Uterus (tissue), 4 donors: ENCODE results near the gene SLC12A5. TPM values are rescaled to one million over a fixed set of nuclear protein-coding genes. Genes with fewer than 3 reads are reported as not detected.

Experiments
- DNase-seq, 2 donors: peaks; one replicate each; pipeline ENCODE4 v3.0.0-alpha.2; 2019 to 2020
- H3K27ac ChIP-seq, 2 donors: fragments of 200-600 bp; sonication (generic); 1 replicate in 1 of 2; 2 replicates in 1 of 2; pipeline ENCODE4 v1.5.1; 2016 to 2018
- H3K27me3 ChIP-seq, 2 donors: fragments of 200-600 bp; sonication (generic); one replicate each; pipeline ENCODE4 v1.5.1; 2018 to 2019; ENCODE audit warnings: control low read depth in 1 of 2
- H3K36me3 ChIP-seq, 2 donors: fragments of 200-600 bp; sonication (generic); one replicate each; pipeline ENCODE4 v1.5.1; 2019; ENCODE audit warnings: control low read depth in 1 of 2
- H3K4me1 ChIP-seq, 2 donors: fragments of 200-600 bp; sonication (generic); one replicate each; pipeline ENCODE4 v1.5.1; 2018 to 2019; ENCODE audit warnings: control low read depth in 1 of 2
- H3K4me3 ChIP-seq, 2 donors: fragments of 200-600 bp; sonication (generic); 1 replicate in 1 of 2; 2 replicates in 1 of 2; pipeline ENCODE4 v1.5.1; 2018 to 2019; ENCODE audit warnings: mild to moderate bottlenecking in 1 of 2
- H3K9me3 ChIP-seq, 2 donors: fragments of 200-600 bp; sonication (generic); one replicate each; pipeline ENCODE4 v1.5.1; 2019; ENCODE audit warnings: control low read depth in 1 of 2
- POLR2A ChIP-seq, 2 donors: fragments of 450-650 bp; IDR thresholded peaks; one replicate each; pipeline ENCODE4 v1.6.1; 2016; ENCODE audit warnings: antibody characterized with exemption in 2 of 2, mild to moderate bottlenecking in 1 of 2, moderate library complexity in 1 of 2
- intact Hi-C: fragments of 100-400 bp; cut with DNase I; formaldehyde crosslinking; loops from one replicate; pipeline ENCODE4 v1.15.1; 2023; ENCODE audit warnings: low total_unique reads
- total RNA-seq, 4 donors: library from RNA; depleted of rRNA in 3 of 4; stranded (reverse); fragments of >200 nt in 3 of 4; gene quantifications; one replicate each; pipeline versions ENCODE4 v1.1.0 to v1.2.4, GENCODE V29; 2014 to 2023
- TF ChIP-seq, protein P1 (sequence below), 4 experiments: fragments of 200-600 bp in 2 of 4; fragments of 450-650 bp in 2 of 4; sonication (generic) in 2 of 4; IDR thresholded peaks; one replicate each; pipeline ENCODE4 v1.5.1; 2016 to 2019; ENCODE audit warnings: antibody characterized with exemption in 4 of 4, mild to moderate bottlenecking in 2 of 4, moderate library complexity in 1 of 4
- donor health status: DM: yes; HTN: yes; CAD: no.

The SLC12A5 gene
- total RNA-seq, 4 donors from 2014 or later: 0.35 TPM; not detected in 3

DNA sequence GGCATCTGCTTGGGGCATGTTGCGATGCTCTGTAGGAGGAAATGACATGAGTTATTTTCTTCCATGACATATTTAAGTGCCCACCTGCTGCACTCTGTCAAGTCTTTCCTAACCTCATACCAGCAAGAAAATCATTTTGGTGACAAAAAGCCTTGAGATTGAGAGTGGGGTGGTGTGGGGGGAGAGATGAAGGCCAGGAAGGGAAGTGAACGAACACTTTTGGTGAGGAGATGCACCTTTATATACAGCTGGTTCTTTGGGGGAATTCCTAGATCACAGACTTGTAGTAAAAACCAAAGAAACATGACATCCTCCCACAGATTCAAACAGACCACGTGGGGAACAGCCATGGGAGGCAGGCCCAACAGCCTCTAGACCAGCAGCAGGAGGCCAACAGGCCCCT is 34.6 kb downstream of the SLC12A5 start:
- Histone ChIP-seq H3K36me3 (no peaks in the 10 kb centered on the region), H3K4me3 (no peak overlapping the region), H3K27ac (no peak overlapping the region), H3K4me1 (peaks cover 0 to 2% of the 10 kb centered on the region in 2 donors), H3K9me3 (no peaks in the 10 kb centered on the region), H3K27me3 (no peaks in the 10 kb centered on the region)
- TF ChIP-seq POLR2A (IDR thresholded peaks at IDR 0.05): no peak
- TF ChIP-seq, protein P1, sequence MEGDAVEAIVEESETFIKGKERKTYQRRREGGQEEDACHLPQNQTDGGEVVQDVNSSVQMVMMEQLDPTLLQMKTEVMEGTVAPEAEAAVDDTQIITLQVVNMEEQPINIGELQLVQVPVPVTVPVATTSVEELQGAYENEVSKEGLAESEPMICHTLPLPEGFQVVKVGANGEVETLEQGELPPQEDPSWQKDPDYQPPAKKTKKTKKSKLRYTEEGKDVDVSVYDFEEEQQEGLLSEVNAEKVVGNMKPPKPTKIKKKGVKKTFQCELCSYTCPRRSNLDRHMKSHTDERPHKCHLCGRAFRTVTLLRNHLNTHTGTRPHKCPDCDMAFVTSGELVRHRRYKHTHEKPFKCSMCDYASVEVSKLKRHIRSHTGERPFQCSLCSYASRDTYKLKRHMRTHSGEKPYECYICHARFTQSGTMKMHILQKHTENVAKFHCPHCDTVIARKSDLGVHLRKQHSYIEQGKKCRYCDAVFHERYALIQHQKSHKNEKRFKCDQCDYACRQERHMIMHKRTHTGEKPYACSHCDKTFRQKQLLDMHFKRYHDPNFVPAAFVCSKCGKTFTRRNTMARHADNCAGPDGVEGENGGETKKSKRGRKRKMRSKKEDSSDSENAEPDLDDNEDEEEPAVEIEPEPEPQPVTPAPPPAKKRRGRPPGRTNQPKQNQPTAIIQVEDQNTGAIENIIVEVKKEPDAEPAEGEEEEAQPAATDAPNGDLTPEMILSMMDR (IDR thresholded peaks at IDR 0.05): no peak
- no peak for DNase-seq
- intact Hi-C loops: no loop called here

DNA sequence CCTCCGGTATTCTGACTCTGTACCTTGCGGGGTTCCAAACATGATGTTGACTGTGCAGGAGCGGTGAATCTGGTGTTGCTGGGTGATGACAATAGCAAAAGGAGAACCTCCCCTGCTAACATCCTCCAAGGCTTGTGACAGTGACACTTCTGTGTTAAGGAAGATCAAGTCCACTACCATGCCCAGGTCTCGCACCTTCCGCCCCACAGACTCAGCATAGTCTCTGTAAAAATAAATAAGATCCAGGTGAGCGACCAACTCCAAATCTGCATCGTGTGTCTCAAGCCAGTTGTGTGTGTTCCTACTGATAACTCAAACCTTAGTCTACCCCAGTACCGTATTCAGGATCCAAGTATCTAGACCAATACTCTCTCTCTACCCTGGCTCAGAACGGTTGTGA is 36.0 kb downstream of the SLC12A5 start:
- no peaks in the 10 kb centered on the region for H3K27me3 ChIP-seq
- no peak for TF ChIP-seq POLR2A (IDR thresholded peaks at IDR 0.05)
- TF ChIP-seq, protein P1 (IDR thresholded peaks at IDR 0.05): no peak
- no peaks in the 10 kb centered on the region for H3K36me3 ChIP-seq
- intact Hi-C loops: no loop called here
- no peaks in the 10 kb centered on the region for H3K9me3 ChIP-seq
- no peak overlapping the region for H3K27ac ChIP-seq
- no peak overlapping the region for H3K4me3 ChIP-seq
- no peaks in the 10 kb centered on the region for H3K4me1 ChIP-seq
- no peak for DNase-seq

DNA sequence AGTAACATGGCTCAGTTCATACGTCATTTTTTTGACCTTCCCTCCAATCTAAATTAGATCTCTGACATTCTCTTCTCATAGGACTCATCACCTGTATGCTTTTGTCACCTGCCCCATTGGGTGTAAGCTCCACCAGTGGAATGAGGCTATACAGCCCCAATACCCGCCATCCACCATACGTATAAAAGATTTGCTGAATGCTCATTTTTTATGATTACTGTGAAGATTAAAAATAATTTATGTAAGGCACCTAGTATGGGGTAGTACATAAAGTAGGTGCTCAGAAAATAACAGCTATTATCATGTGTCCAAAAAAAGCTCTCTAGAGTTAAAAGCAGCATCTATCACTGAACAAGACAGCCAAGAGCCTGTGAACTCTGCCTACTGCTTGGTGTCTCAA is 36.7 kb downstream of the SLC12A5 start:
- no peak for DNase-seq
- intact Hi-C loops: no loop called here
- no peak for TF ChIP-seq POLR2A (IDR thresholded peaks at IDR 0.05)
- TF ChIP-seq, protein P1 (IDR thresholded peaks at IDR 0.05): no peak
- Histone ChIP-seq H3K36me3 (no peaks in the 10 kb centered on the region), H3K9me3 (no peaks in the 10 kb centered on the region), H3K27ac (no peak overlapping the region), H3K27me3 (no peaks in the 10 kb centered on the region), H3K4me3 (no peak overlapping the region), H3K4me1 (no peaks in the 10 kb centered on the region)

DNA sequence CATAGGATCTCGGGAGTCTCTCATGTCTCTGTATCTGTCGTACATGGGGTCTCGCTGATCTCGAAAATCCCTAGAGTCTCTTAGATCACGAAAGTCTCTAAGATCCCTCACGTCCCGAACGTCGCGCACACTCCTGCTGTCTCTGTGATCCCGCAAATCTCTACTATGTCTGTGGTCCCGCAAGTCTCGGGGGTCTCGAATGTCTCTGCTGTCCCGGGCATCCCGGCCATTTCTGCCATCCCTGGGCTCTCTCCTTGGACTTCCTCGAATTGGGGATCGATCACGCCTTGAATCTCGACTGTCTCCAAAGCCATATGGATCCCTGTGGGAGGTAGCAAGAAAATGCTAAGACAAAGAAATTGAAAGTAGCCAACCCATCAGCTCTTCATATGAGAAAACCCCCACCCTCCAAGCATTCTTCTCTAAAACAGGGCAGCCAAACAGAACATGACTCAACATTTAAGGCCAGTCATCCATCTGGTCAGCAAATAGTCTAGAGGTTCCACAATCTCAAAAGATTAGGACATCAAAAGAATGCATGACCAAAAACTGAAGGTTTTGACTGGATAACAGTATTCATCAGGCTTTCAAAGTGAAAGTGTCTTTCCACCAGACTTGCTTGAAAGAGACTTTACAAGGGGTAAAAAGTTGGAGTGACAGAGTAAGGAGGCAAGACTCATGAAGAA is 41.3 kb downstream of the SLC12A5 start:
- intact Hi-C loops: no loop called here
- H3K4me1 ChIP-seq: no peaks in the 10 kb centered on the region
- H3K4me3 ChIP-seq: no peak overlapping the region
- H3K27me3 ChIP-seq: no peaks in the 10 kb centered on the region
- H3K36me3 ChIP-seq: no peaks in the 10 kb centered on the region
- no peak for TF ChIP-seq POLR2A (IDR thresholded peaks at IDR 0.05)
- TF ChIP-seq, protein P1 (IDR thresholded peaks at IDR 0.05): no peak
- no peak for DNase-seq
- no peak overlapping the region for H3K27ac ChIP-seq
- no peaks in the 10 kb centered on the region for H3K9me3 ChIP-seq

DNA sequence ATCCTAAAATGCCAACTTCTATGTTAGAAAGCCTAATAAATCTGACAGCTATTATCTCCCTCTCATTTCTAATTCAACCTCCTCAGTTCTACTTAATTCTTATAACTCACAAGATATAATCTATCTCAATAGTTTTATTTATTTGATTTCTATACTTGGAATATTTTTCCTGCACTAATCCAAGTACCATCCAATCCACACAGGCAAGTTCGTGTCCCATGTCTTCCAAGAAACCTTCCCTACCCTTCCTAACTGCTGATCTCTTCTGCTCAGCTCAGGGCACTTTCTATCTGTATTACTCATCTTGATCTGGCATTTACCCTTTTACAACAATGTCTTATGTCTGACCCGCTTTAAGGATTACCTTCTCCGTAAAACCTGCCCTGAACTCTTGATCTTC is 42.6 kb downstream of the SLC12A5 start:
- no peaks in the 10 kb centered on the region for H3K27me3 ChIP-seq
- intact Hi-C loops: no loop called here
- no peak overlapping the region for H3K4me3 ChIP-seq
- no peaks in the 10 kb centered on the region for H3K9me3 ChIP-seq
- H3K27ac ChIP-seq: no peak overlapping the region
- no peaks in the 10 kb centered on the region for H3K4me1 ChIP-seq
- DNase-seq: no peak
- TF ChIP-seq, protein P1 (IDR thresholded peaks at IDR 0.05): no peak
- no peak for TF ChIP-seq POLR2A (IDR thresholded peaks at IDR 0.05)
- no peaks in the 10 kb centered on the region for H3K36me3 ChIP-seq
